WERI-Rb-1 (cell line): ENCODE data around the gene SOX8.

Experiments used
- DNase-seq: peaks from one replicate; pipeline ENCODE4 v3.0.0-alpha.2; 2020
- H3K27ac ChIP-seq: fragments of 250-450 bp; sonication (Bioruptor Pico); 2 replicates; pipeline ENCODE4 v1.5.1; 2020; ENCODE audit warnings: mild to moderate bottlenecking, moderate library complexity
- H3K27me3 ChIP-seq: fragments of 250-450 bp; sonication (Bioruptor Pico); 2 replicates; pipeline ENCODE4 v1.5.1; 2021; ENCODE audit warnings: mild to moderate bottlenecking, low read depth, moderate library complexity; ENCODE audit not compliant: insufficient read depth, severe bottlenecking
- H3K36me3 ChIP-seq: fragments of 250-450 bp; sonication (Bioruptor Pico); 2 replicates; pipeline ENCODE4 v1.5.1; 2020; ENCODE audit warnings: mild to moderate bottlenecking, moderate library complexity
- H3K4me3 ChIP-seq: 2 replicates; pipeline ENCODE4 v1.5.1; 2011; ENCODE audit warnings: low read depth, mild to moderate bottlenecking, control low read depth, low read length
- H3K9me3 ChIP-seq: fragments of 250-450 bp; sonication (Bioruptor Pico); 2 replicates; pipeline ENCODE4 v1.5.1; 2021; ENCODE audit warnings: mild to moderate bottlenecking, moderate library complexity; ENCODE audit not compliant: severe bottlenecking
- TF ChIP-seq, protein P1 (sequence below): IDR thresholded peaks from 2 replicates; pipeline ENCODE4 v1.5.1; 2011; ENCODE audit warnings: low read depth, mild to moderate bottlenecking, control low read depth, inconsistent platforms, low read length

The SOX8 gene

DNA sequence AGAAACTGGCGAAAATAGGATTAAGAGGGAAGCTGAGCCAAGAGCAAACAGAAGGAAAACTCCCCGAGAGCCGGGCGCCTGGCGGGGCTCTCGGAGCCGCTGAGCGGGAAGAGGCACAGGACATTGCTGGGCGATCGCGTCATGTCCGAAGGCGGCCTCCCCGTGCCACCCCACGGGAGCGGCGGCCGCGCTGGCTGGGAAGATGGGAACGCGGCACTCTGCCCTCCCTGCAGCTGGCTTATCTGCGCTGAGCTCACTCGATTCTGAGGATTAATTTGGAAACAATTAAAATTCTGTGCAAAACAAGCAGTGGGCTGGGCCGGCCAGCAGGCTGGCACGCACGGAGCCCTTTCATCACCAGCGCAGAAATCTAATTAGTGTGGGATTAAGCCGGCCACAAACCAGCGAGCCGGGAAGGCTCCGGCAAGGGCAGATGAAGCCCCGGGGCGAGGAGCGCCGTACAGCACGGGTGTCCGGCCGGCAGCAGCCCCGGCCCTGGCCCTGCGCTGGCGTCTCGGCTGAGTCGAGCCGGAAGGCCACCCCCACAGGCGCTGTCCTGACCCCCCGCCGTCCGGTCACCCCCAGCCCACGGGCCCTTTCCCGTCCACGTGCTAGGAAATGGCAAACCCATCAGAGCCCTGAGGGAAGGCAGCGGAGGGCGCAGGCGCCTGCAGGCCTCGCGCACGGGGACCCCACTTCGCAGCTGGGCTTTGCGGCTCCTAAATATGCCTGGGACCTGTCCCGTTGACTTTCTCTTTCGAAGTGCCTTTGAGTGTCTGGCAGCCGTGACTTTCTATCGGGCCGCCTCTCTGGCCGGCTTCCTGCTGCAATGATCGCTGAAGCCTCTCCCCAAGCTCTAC is 37.9 kb downstream of the SOX8 start:
- H3K27ac ChIP-seq, result peak overlapping the region; percentile 43
- no peaks in the 10 kb centered on the region for H3K9me3 ChIP-seq
- peak overlapping the region; percentile 36 for H3K4me3 ChIP-seq
- no peaks in the 10 kb centered on the region for H3K36me3 ChIP-seq
- peaks cover 3% of the 10 kb centered on the region for H3K27me3 ChIP-seq
- TF ChIP-seq, protein P1, sequence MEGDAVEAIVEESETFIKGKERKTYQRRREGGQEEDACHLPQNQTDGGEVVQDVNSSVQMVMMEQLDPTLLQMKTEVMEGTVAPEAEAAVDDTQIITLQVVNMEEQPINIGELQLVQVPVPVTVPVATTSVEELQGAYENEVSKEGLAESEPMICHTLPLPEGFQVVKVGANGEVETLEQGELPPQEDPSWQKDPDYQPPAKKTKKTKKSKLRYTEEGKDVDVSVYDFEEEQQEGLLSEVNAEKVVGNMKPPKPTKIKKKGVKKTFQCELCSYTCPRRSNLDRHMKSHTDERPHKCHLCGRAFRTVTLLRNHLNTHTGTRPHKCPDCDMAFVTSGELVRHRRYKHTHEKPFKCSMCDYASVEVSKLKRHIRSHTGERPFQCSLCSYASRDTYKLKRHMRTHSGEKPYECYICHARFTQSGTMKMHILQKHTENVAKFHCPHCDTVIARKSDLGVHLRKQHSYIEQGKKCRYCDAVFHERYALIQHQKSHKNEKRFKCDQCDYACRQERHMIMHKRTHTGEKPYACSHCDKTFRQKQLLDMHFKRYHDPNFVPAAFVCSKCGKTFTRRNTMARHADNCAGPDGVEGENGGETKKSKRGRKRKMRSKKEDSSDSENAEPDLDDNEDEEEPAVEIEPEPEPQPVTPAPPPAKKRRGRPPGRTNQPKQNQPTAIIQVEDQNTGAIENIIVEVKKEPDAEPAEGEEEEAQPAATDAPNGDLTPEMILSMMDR, result no peak
- peak; percentile 76 for DNase-seq

DNA sequence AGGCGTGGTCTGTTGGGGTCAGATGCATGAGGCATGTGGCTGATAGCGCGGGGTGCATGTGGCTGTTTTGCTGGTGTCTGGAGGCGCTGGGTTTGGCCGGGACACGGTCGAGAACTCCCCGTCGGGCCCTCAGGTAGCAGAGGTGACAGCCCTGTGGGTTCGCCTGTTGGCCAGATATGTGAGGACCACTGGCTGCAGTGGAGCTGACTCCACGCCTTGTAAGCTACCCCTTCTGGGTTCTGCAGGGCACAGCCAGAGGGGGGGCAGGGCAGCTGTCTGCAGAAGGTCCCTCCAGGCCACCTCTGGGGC is 38.5 kb downstream of the SOX8 start:
- peaks cover 3% of the 10 kb centered on the region for H3K27me3 ChIP-seq
- no peak for DNase-seq

DNA sequence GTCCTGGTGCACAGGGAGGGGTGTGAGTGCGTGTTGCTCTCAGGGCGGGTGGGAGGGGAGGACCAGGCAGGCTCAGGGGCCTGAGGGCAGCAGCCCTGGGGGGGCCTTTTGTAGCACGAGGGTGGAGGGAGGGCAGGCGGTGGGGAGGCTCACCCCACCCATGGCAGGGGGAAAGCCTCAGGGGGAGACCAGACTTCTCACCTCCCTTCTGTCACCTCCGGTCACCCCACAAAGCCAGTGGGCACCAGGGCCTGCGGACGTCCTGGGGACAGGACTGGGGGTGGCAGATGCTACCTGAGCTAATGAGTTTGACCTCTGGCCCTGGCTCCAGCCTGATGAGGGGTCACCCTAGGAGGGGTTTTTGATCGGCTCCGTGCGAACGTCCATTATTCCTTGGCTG is 39.0 kb downstream of the SOX8 start:
- H3K27ac ChIP-seq, result no peak overlapping the region

More for the DNA sequence above, 38.5 kb downstream of the SOX8 start:
- Histone ChIP-seq H3K9me3 (no peaks in the 10 kb centered on the region), H3K36me3 (no peaks in the 10 kb centered on the region), H3K27ac (no peak overlapping the region), H3K4me3 (peak overlapping the region; percentile 36)
- TF ChIP-seq, protein P1, result no peak

DNA sequence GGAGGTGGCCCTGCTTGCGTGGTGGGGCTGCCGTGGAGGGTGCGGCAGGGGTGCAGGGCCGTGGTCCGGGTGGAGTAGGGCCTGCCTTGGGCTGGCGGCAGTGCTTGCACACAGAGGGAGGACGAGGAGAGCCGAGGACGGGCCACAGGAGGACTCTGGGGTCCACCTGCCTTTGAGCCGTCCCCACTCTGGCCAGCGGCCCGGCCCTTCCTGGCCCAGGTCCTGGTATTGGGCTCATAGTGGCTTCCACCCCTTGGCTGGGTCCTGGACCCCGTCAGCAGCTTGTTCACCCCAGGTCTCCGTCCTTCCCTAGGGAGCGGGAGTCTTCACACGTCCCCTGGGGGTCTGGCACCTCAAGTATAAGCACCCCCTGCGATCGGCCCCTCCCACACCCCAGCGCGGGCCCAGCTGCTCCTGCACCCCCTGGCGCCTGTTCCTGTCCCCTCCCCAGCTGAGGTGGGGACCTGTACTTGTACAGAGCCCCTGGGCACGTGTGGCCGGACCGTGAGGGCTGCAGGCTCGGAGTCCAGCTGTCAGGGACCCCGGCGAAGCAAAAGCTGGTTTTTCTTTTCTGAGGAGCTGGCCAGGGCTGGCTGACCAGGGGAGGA is 40.1 kb downstream of the SOX8 start:
- H3K27ac ChIP-seq, result no peak overlapping the region
- DNase-seq, result no peak
- no peak overlapping the region for H3K4me3 ChIP-seq
- no peaks in the 10 kb centered on the region for H3K9me3 ChIP-seq
- no peaks in the 10 kb centered on the region for H3K36me3 ChIP-seq
- TF ChIP-seq, protein P1, result no peak
- H3K27me3 ChIP-seq, result peaks cover 3% of the 10 kb centered on the region

More for the DNA sequence above, 39.0 kb downstream of the SOX8 start:
- Histone ChIP-seq H3K4me3 (no peak overlapping the region), H3K9me3 (no peaks in the 10 kb centered on the region), H3K27me3 (peaks cover 3% of the 10 kb centered on the region), H3K36me3 (no peaks in the 10 kb centered on the region)
- TF ChIP-seq, protein P1, result no peak
- no peak for DNase-seq

DNA sequence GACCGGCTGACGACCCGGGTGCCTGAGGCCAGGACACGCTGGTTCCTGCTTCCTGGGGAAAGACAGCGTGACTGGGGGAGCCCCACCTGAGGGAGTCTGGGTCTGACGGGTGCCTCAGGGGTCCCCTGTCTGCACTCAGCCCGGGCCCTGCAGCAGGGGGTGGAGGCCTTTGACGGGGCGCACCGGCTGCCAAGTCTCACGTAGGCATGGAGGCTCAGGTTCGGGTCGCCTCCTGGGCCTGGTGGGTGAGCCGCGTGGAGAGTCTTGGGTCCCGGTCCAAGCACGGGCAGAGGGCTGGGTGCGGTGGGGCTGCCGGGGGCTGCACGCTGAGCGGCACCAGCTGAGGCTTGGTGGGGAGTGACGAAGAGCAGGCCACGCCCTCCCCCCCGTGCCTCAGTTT is 40.9 kb downstream of the SOX8 start:
- H3K27me3 ChIP-seq, result peaks cover 3% of the 10 kb centered on the region
- TF ChIP-seq, protein P1, result no peak
- H3K36me3 ChIP-seq, result no peaks in the 10 kb centered on the region
- no peak for DNase-seq
- no peak overlapping the region for H3K4me3 ChIP-seq
- H3K9me3 ChIP-seq, result no peaks in the 10 kb centered on the region
- no peak overlapping the region for H3K27ac ChIP-seq
